Spleen (tissue), 7 donors: ENCODE data around the gene RADIL.

Source experiments
- POLR2A ChIP-seq, 3 donors: fragments of 450-650 bp; IDR thresholded peaks; one replicate each; pipeline ENCODE4 v1.5.1; 2017; ENCODE audit warnings: antibody characterized with exemption in 3 of 3, mild to moderate bottlenecking in 1 of 3
- TF ChIP-seq, protein P1 (sequence below), 11 experiments: fragments of 200-600 bp in 7 of 11; fragments of 450-650 bp in 4 of 11; sonication (generic) in 4 of 11; IDR thresholded peaks in 8 of 11; conservative IDR thresholded peaks in 3 of 11; 1 replicate in 7 of 11; 2 replicates in 4 of 11; pipeline versions ENCODE4 v1.4.0 to v1.8.0; 2016 to 2021; ENCODE audit warnings: antibody characterized with exemption in 11 of 11, inconsistent platforms in 4 of 11, mild to moderate bottlenecking in 1 of 11
- donor health status: DM: no; HTN: no; CAD: no; lungs with moderate emphysema.
- donor health status: DM: no; HTN: no; CAD: no.
- donor health status: DM: no; HTN: no; CAD: no.

DNA sequence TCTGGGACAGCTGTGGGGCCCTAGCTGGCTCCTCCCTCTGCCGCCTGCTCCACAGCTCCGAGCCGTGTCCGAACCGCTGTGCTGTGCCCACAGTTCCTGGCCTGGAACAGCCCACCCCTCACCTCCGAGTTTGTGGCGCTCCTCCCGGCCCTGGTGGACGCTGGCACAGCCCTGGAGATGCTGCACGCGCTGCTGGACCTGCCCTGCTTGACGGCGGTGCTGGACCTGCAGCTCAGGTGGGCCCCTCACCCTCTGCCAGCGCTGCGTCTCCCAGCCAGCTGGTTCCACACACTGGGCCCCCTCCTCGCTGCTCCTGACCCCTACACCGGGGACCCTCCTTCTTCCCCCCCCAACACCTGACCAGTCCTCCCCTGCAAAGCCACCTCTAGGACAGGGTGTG is 96.0 kb downstream of the RADIL start:
- TF ChIP-seq, protein P1, sequence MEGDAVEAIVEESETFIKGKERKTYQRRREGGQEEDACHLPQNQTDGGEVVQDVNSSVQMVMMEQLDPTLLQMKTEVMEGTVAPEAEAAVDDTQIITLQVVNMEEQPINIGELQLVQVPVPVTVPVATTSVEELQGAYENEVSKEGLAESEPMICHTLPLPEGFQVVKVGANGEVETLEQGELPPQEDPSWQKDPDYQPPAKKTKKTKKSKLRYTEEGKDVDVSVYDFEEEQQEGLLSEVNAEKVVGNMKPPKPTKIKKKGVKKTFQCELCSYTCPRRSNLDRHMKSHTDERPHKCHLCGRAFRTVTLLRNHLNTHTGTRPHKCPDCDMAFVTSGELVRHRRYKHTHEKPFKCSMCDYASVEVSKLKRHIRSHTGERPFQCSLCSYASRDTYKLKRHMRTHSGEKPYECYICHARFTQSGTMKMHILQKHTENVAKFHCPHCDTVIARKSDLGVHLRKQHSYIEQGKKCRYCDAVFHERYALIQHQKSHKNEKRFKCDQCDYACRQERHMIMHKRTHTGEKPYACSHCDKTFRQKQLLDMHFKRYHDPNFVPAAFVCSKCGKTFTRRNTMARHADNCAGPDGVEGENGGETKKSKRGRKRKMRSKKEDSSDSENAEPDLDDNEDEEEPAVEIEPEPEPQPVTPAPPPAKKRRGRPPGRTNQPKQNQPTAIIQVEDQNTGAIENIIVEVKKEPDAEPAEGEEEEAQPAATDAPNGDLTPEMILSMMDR (IDR thresholded peaks at IDR 0.05 in 8 of 11, conservative IDR thresholded peaks at IDR 0.05 in 3 of 11) = no peak
- TF ChIP-seq POLR2A (IDR thresholded peaks at IDR 0.05) = no peak
